ENCODE results near the gene SLC16A4. TPM values are rescaled to one million over a fixed set of nuclear protein-coding genes. Genes with fewer than 3 reads are reported as not detected.

Gene SLC16A4
- total RNA-seq, 2 donors from 2014 or later: 0.79 to 2.0 TPM

DNA sequence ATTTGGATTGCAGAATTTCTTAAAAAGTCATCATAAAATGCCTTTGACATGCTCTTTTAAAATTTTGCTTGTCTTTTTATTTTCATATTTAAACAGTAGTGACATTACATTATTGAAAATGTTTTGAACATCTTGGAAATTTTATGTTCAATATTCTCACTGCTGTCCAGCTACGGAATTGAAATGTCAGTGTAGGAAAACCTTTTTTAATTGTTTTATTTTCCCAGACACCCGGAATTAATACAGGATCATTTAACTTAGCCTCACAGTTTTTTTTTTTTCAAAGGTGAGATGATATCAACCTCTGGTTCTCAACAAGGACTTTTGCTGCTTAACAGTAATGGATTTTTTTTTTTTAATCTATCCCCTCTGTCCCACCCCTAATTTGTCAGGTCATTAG, 47.6 kb downstream of the SLC16A4 start:
- no peaks in the 10 kb centered on the region for H3K9me3 ChIP-seq
- H3K9ac ChIP-seq (ENCODE audit: low read depth in 2 of 2, low read length in 2 of 2): no peak overlapping the region
- intact Hi-C loops (cut with DNase I): loop anchor here (5.0 kb wide), 1 partner anchor 64 kb away; the partner anchor contains the start of gene LAMTOR5
- no peaks in the 10 kb centered on the region for H3K36me3 ChIP-seq
- no peaks in the 10 kb centered on the region for H3K27me3 ChIP-seq
- DNase-seq: no peak
- H3K4me1 ChIP-seq: peaks cover 23% of the 10 kb centered on the region
- H3K4me3 ChIP-seq: no peak overlapping the region
- no peak overlapping the region for H3K27ac ChIP-seq
- TF ChIP-seq, protein P1, sequence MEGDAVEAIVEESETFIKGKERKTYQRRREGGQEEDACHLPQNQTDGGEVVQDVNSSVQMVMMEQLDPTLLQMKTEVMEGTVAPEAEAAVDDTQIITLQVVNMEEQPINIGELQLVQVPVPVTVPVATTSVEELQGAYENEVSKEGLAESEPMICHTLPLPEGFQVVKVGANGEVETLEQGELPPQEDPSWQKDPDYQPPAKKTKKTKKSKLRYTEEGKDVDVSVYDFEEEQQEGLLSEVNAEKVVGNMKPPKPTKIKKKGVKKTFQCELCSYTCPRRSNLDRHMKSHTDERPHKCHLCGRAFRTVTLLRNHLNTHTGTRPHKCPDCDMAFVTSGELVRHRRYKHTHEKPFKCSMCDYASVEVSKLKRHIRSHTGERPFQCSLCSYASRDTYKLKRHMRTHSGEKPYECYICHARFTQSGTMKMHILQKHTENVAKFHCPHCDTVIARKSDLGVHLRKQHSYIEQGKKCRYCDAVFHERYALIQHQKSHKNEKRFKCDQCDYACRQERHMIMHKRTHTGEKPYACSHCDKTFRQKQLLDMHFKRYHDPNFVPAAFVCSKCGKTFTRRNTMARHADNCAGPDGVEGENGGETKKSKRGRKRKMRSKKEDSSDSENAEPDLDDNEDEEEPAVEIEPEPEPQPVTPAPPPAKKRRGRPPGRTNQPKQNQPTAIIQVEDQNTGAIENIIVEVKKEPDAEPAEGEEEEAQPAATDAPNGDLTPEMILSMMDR (IDR thresholded peaks at IDR 0.05): no peak

DNA sequence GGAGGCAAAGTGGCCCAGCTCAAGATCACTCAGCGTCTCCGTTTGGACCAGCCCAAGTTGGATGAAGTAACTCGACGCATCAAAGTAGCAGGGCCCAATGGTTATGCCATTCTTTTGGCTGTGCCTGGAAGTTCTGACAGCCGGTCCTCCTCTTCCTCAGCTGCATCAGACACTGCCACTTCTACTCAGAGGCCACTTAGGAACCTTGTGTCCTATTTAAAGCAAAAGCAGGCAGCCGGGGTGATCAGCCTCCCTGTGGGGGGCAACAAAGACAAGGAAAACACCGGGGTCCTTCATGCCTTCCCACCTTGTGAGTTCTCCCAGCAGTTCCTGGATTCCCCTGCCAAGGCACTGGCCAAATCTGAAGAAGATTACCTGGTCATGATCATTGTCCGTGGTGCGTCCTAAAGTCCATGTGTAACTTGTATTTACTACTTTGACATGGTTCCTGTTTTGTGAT, 48.9 kb downstream of the SLC16A4 start:
- peaks cover 19% of the 10 kb centered on the region for H3K4me1 ChIP-seq
- no peak overlapping the region for H3K4me3 ChIP-seq
- no peak overlapping the region for H3K27ac ChIP-seq
- no peaks in the 10 kb centered on the region for H3K9me3 ChIP-seq
- no peaks in the 10 kb centered on the region for H3K36me3 ChIP-seq
- intact Hi-C loops (cut with DNase I): loop anchor here (5.0 kb wide), 1 partner anchor 65 kb away; the partner anchor contains the start of gene LAMTOR5
- DNase-seq: no peak
- TF ChIP-seq, protein P1 (IDR thresholded peaks at IDR 0.05): no peak
- no peaks in the 10 kb centered on the region for H3K27me3 ChIP-seq
- peak overlapping the region in 1 of 2 donors; percentile 16 for H3K9ac ChIP-seq (ENCODE audit: low read depth in 2 of 2, low read length in 2 of 2)

DNA sequence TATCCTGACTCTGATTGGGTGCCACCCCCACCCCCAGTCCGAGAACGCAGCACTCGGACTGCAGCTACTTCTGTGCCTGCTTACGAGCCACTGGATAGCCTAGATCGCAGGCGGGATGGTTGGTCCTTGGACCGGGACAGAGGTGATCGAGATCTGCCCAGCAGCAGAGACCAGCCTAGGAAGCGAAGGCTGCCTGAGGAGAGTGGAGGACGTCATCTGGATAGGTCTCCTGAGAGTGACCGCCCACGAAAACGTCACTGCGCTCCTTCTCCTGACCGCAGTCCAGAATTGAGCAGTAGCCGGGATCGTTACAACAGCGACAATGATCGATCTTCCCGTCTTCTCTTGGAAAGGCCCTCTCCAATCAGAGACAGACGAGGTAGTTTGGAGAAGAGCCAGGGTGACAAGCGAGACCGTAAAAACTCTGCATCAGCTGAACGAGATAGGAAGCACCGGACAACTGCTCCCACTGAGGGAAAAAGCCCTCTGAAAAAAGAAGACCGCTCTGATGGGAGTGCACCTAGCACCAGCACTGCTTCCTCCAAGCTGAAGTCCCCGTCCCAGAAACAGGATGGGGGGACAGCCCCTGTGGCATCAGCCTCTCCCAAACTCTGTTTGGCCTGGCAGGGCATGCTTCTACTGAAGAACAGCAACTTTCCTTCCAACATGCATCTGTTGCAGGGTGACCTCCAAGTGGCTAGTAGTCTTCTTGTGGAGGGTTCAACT, 49.5 kb downstream of the SLC16A4 start:
- TF ChIP-seq, protein P1 (IDR thresholded peaks at IDR 0.05): no peak
- Histone ChIP-seq H3K4me3 (no peak overlapping the region), H3K9me3 (no peaks in the 10 kb centered on the region), H3K27ac (no peak overlapping the region), H3K4me1 (peaks cover 19% of the 10 kb centered on the region), H3K36me3 (no peaks in the 10 kb centered on the region), H3K27me3 (no peaks in the 10 kb centered on the region), H3K9ac (ENCODE audit: low read depth in 2 of 2, low read length in 2 of 2) (no peak overlapping the region)
- no peak for DNase-seq
- intact Hi-C loops (cut with DNase I): loop anchor here (5.0 kb wide), 1 partner anchor 66 kb away; the partner anchor contains the start of gene LAMTOR5

GRCh38 chr1:110340207-110340468, 50.7 kb downstream of the SLC16A4 start:
- DNase-seq: no peak
- no peaks in the 10 kb centered on the region for H3K27me3 ChIP-seq
- H3K27ac ChIP-seq: peak overlapping the region; percentile 99
- peak overlapping the region; percentile 85 to 98 for H3K9ac ChIP-seq (ENCODE audit: low read depth in 2 of 2, low read length in 2 of 2)
- H3K36me3 ChIP-seq: no peaks in the 10 kb centered on the region
- H3K4me1 ChIP-seq: peaks cover 21% of the 10 kb centered on the region
- H3K9me3 ChIP-seq: no peaks in the 10 kb centered on the region
- TF ChIP-seq, protein P1 (IDR thresholded peaks at IDR 0.05): no peak
- intact Hi-C loops (cut with DNase I): loop anchor here (5.0 kb wide), 1 partner anchor 67 kb away; the partner anchor contains the start of gene LAMTOR5
- peak overlapping the region; percentile 85 for H3K4me3 ChIP-seq

DNA sequence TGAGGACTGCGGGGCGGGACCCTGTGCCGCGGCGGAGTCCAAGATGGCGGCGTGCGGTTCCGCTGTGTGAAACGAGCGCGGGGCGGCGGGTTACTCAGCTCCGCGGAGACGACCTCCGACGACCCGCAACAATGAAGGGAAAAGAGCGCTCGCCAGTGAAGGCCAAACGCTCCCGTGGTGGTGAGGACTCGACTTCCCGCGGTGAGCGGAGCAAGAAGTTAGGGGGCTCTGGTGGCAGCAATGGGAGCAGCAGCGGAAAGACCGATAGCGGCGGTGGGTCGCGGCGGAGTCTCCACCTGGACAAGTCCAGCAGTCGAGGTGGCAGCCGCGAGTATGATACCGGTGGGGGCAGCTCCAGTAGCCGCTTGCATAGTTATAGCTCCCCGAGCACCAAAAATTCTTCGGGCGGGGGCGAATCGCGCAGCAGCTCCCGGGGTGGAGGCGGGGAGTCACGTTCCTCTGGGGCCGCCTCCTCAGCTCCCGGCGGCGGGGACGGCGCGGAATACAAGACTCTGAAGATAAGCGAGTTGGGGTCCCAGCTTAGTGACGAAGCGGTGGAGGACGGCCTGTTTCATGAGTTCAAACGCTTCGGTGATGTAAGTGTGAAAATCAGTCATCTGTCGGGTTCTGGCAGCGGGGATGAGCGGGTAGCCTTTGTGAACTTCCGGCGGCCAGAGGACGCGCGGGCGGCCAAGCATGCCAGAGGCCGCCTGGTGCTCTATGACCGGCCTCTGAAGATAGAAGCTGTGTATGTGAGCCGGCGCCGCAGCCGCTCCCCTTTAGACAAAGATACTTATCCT, 51.2 kb downstream of the SLC16A4 start:
- peaks cover 24% of the 10 kb centered on the region for H3K4me1 ChIP-seq

More for the DNA sequence above, 51.2 kb downstream of the SLC16A4 start:
- TF ChIP-seq, protein P1 (IDR thresholded peaks at IDR 0.05): no peak
- H3K9me3 ChIP-seq: no peaks in the 10 kb centered on the region
- no peaks in the 10 kb centered on the region for H3K36me3 ChIP-seq
- peak; percentile 67 for DNase-seq
- intact Hi-C loops (cut with DNase I): loop anchor here (5.0 kb wide), 1 partner anchor 68 kb away; the partner anchor contains the start of gene LAMTOR5
- peak overlapping the region; percentile 99 for H3K27ac ChIP-seq
- H3K9ac ChIP-seq (ENCODE audit: low read depth in 2 of 2, low read length in 2 of 2): peak overlapping the region; percentile 85 to 98
- H3K27me3 ChIP-seq: no peaks in the 10 kb centered on the region
- H3K4me3 ChIP-seq: peak overlapping the region; percentile 85
